ENCODE data around the gene C2CD5.

- TF ChIP-seq CTCF (IDR thresholded peaks at IDR 0.05) (no peak), ZFX (IDR thresholded peaks at IDR 0.05; ENCODE audit: borderline replicate concordance) (no peak)
Measured at GRCh38 chr12:22409377-22410164, 134.8 kb downstream of the C2CD5 start.
